Measurements from ENCODE around the gene MIPOL1. TPM values are rescaled to one million over a fixed set of nuclear protein-coding genes. Genes with fewer than 3 reads are reported as not detected.

Gene MIPOL1
- total and polyA plus RNA-seq, 5 donors from 2014 or later = not detected

DNA sequence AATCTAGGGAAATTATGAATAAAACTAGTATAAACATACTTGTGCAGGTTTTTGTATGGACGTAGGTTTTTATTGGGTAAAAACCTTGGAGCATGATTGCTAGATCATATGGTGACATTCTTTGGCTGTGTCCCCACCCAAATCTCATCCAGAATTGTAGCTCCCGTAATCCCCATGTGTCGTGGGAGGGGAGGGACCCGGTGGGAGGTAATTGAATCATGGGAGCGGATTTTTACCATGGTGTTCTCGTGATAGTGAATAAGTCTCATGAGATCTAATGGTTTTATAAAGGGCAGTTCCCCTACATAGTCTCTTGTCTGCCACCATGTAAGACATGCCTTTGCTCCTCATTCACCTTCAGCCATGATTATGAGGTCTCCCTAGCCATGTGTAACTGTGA, 276.5 kb downstream of the MIPOL1 start:
- Mint-ChIP-seq H3K4me3 (no peak overlapping the region), H3K9me3 (peaks cover 0 to 49% (median 13%) of the 10 kb centered on the region in 7 donors), H3K36me3 (no peaks in the 10 kb centered on the region), H3K27me3 (no peaks in the 10 kb centered on the region), H3K4me1 (no peaks in the 10 kb centered on the region), H3K27ac (no peak overlapping the region)
- Histone ChIP-seq H3K4me3 (ENCODE audit: low read depth, low read length) (no peak overlapping the region), H3K9me3 (ENCODE audit: control insufficient read depth in 2 of 2, low read length in 2 of 2) (no peaks in the 10 kb centered on the region), H3K27ac (ENCODE audit: insufficient read depth, low read length, poor library complexity, severe bottlenecking) (no peak overlapping the region), H3K27me3 (ENCODE audit: control insufficient read depth, insufficient read depth, low read length) (no peaks in the 10 kb centered on the region), H3K4me1 (ENCODE audit: control insufficient read depth, insufficient read depth, low read length, poor library complexity, severe bottlenecking) (no peaks in the 10 kb centered on the region), H3K36me3 (ENCODE audit: control insufficient read depth, insufficient read depth, low read length) (no peaks in the 10 kb centered on the region)
- ATAC-seq (ENCODE audit: low read depth in 2 of 2) = no peak
- DNase-seq = no peak

- Mint-ChIP-seq H3K4me3 (no peak overlapping the region), H3K27me3 (no peaks in the 10 kb centered on the region), H3K9me3 (peaks cover 1 to 39% (median 14%) of the 10 kb centered on the region in 7 donors), H3K36me3 (no peaks in the 10 kb centered on the region), H3K27ac (no peak overlapping the region), H3K4me1 (peaks cover 0 to 4% (median 0%) of the 10 kb centered on the region in 4 donors)
- Histone ChIP-seq H3K27me3 (ENCODE audit: control insufficient read depth, insufficient read depth, low read length) (no peaks in the 10 kb centered on the region), H3K4me1 (ENCODE audit: control insufficient read depth, insufficient read depth, low read length, poor library complexity, severe bottlenecking) (no peaks in the 10 kb centered on the region), H3K9me3 (ENCODE audit: control insufficient read depth in 2 of 2, low read length in 2 of 2) (no peaks in the 10 kb centered on the region), H3K4me3 (ENCODE audit: low read depth, low read length) (no peak overlapping the region), H3K36me3 (ENCODE audit: control insufficient read depth, insufficient read depth, low read length) (no peaks in the 10 kb centered on the region), H3K27ac (ENCODE audit: insufficient read depth, low read length, poor library complexity, severe bottlenecking) (no peak overlapping the region)
- ATAC-seq (ENCODE audit: low read depth in 2 of 2) = no peak
- no peak for DNase-seq
Measured at GRCh38 chr14:37480446-37481290, 282.9 kb downstream of the MIPOL1 start.

DNA sequence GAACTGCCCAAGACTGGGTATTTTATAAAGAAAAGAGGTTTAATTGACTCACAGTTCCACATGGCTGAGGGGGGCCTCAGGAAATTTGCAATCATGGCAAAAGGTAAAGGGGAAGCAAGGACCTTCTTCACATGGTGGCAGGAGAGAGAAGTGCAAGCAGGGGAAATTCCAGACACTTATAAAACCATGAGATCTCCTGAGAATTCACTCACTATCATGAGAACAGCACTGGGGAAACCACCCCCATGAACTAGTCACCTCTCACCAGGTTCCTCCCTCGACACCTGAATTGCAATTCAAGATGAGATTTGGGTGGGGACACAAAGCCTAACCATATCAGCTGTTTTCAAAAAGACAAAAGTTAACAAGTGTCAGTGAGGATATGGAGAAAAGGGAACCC, 284.7 kb downstream of the MIPOL1 start:
- Histone ChIP-seq H3K27me3 (ENCODE audit: control insufficient read depth, insufficient read depth, low read length) (no peaks in the 10 kb centered on the region), H3K36me3 (ENCODE audit: control insufficient read depth, insufficient read depth, low read length) (no peaks in the 10 kb centered on the region), H3K27ac (ENCODE audit: insufficient read depth, low read length, poor library complexity, severe bottlenecking) (no peak overlapping the region), H3K4me1 (ENCODE audit: control insufficient read depth, insufficient read depth, low read length, poor library complexity, severe bottlenecking) (no peaks in the 10 kb centered on the region), H3K4me3 (ENCODE audit: low read depth, low read length) (no peak overlapping the region), H3K9me3 (ENCODE audit: control insufficient read depth in 2 of 2, low read length in 2 of 2) (no peaks in the 10 kb centered on the region)
- Mint-ChIP-seq H3K9me3 (peaks cover 1 to 51% (median 14%) of the 10 kb centered on the region in 7 donors), H3K27me3 (no peaks in the 10 kb centered on the region), H3K4me3 (no peak overlapping the region), H3K27ac (no peak overlapping the region), H3K36me3 (no peaks in the 10 kb centered on the region), H3K4me1 (peaks cover 0 to 4% (median 0%) of the 10 kb centered on the region in 4 donors)
- ATAC-seq (ENCODE audit: low read depth in 2 of 2) (no peak), DNase-seq (no peak)

GRCh38 chr14:37483672-37484071, 285.9 kb downstream of the MIPOL1 start:
- H3K4me1 Mint-ChIP-seq = peaks cover 0 to 4% (median 0%) of the 10 kb centered on the region in 4 donors
- no peak for ATAC-seq (ENCODE audit: low read depth in 2 of 2)
- H3K9me3 ChIP-seq (ENCODE audit: control insufficient read depth in 2 of 2, low read length in 2 of 2) = no peaks in the 10 kb centered on the region
- H3K4me1 ChIP-seq (ENCODE audit: control insufficient read depth, insufficient read depth, low read length, poor library complexity, severe bottlenecking) = no peaks in the 10 kb centered on the region
- H3K36me3 Mint-ChIP-seq = no peaks in the 10 kb centered on the region
- no peaks in the 10 kb centered on the region for H3K27me3 ChIP-seq (ENCODE audit: control insufficient read depth, insufficient read depth, low read length)
- DNase-seq = no peak
- H3K4me3 Mint-ChIP-seq = no peak overlapping the region
- no peak overlapping the region for H3K27ac Mint-ChIP-seq
- no peak overlapping the region for H3K4me3 ChIP-seq (ENCODE audit: low read depth, low read length)
- H3K36me3 ChIP-seq (ENCODE audit: control insufficient read depth, insufficient read depth, low read length) = no peaks in the 10 kb centered on the region
- H3K27ac ChIP-seq (ENCODE audit: insufficient read depth, low read length, poor library complexity, severe bottlenecking) = no peak overlapping the region
- H3K9me3 Mint-ChIP-seq = peaks cover 1 to 43% (median 20%) of the 10 kb centered on the region in 7 donors
- no peaks in the 10 kb centered on the region for H3K27me3 Mint-ChIP-seq

DNA sequence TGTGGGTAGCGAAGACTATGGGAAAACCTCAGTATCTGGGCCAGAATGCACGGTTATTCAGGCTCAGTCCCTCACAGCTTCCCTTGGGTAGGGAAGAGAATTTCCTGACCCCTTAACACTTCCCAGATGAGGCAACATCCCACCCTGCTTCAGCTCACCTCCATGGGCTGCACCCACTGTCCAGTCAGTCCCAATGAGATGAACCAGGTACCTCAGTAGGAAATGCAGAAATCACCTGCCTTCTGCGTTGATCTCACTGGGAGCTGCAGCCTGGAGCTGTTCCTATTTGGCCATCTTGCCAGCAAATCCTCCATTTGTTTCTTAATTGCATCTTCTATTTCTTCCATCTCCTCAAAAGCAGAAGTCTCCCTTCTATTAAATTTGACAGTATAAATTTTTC, 292.9 kb downstream of the MIPOL1 start:
- Histone ChIP-seq H3K27ac (ENCODE audit: insufficient read depth, low read length, poor library complexity, severe bottlenecking) (no peak overlapping the region), H3K4me1 (ENCODE audit: control insufficient read depth, insufficient read depth, low read length, poor library complexity, severe bottlenecking) (no peaks in the 10 kb centered on the region), H3K36me3 (ENCODE audit: control insufficient read depth, insufficient read depth, low read length) (no peaks in the 10 kb centered on the region), H3K4me3 (ENCODE audit: low read depth, low read length) (no peak overlapping the region), H3K9me3 (ENCODE audit: control insufficient read depth in 2 of 2, low read length in 2 of 2) (no peaks in the 10 kb centered on the region), H3K27me3 (ENCODE audit: control insufficient read depth, insufficient read depth, low read length) (no peaks in the 10 kb centered on the region)
- H3K4me1 Mint-ChIP-seq = no peaks in the 10 kb centered on the region
- no peaks in the 10 kb centered on the region for H3K36me3 Mint-ChIP-seq
- peak overlapping the region in 1 of 3 donors; percentile 34 for H3K27ac Mint-ChIP-seq
- H3K27me3 Mint-ChIP-seq = no peaks in the 10 kb centered on the region
- peaks cover 1 to 23% (median 9%) of the 10 kb centered on the region in 7 donors for H3K9me3 Mint-ChIP-seq
- H3K4me3 Mint-ChIP-seq = no peak overlapping the region
- ATAC-seq (ENCODE audit: low read depth in 2 of 2) = no peak
- DNase-seq = no peak

GRCh38 chr14:37491076-37491475, 293.3 kb downstream of the MIPOL1 start:
- Mint-ChIP-seq H3K36me3 (no peaks in the 10 kb centered on the region), H3K27me3 (no peaks in the 10 kb centered on the region)
- no peaks in the 10 kb centered on the region for H3K27me3 ChIP-seq (ENCODE audit: control insufficient read depth, insufficient read depth, low read length)

GRCh38 chr14:37493606-37494005, 295.9 kb downstream of the MIPOL1 start:
- Histone ChIP-seq H3K9me3 (ENCODE audit: control insufficient read depth in 2 of 2, low read length in 2 of 2) (no peaks in the 10 kb centered on the region), H3K27ac (ENCODE audit: insufficient read depth, low read length, poor library complexity, severe bottlenecking) (no peak overlapping the region), H3K4me1 (ENCODE audit: control insufficient read depth, insufficient read depth, low read length, poor library complexity, severe bottlenecking) (no peaks in the 10 kb centered on the region), H3K27me3 (ENCODE audit: control insufficient read depth, insufficient read depth, low read length) (no peaks in the 10 kb centered on the region), H3K4me3 (ENCODE audit: low read depth, low read length) (no peak overlapping the region), H3K36me3 (ENCODE audit: control insufficient read depth, insufficient read depth, low read length) (no peaks in the 10 kb centered on the region)
- Mint-ChIP-seq H3K9me3 (peaks cover 2 to 7% (median 3%) of the 10 kb centered on the region in 7 donors), H3K27ac (no peak overlapping the region), H3K27me3 (no peaks in the 10 kb centered on the region), H3K4me3 (no peak overlapping the region), H3K4me1 (no peaks in the 10 kb centered on the region), H3K36me3 (no peaks in the 10 kb centered on the region)
- DNase-seq = no peak
- ATAC-seq (ENCODE audit: low read depth in 2 of 2) = no peak

More at GRCh38 chr14:37491076-37491475, 293.3 kb downstream of the MIPOL1 start:
- Histone ChIP-seq H3K4me1 (ENCODE audit: control insufficient read depth, insufficient read depth, low read length, poor library complexity, severe bottlenecking) (no peaks in the 10 kb centered on the region), H3K9me3 (ENCODE audit: control insufficient read depth in 2 of 2, low read length in 2 of 2) (no peaks in the 10 kb centered on the region), H3K4me3 (ENCODE audit: low read depth, low read length) (no peak overlapping the region), H3K36me3 (ENCODE audit: control insufficient read depth, insufficient read depth, low read length) (no peaks in the 10 kb centered on the region), H3K27ac (ENCODE audit: insufficient read depth, low read length, poor library complexity, severe bottlenecking) (no peak overlapping the region)
- H3K4me1 Mint-ChIP-seq = no peaks in the 10 kb centered on the region
- ATAC-seq (ENCODE audit: low read depth in 2 of 2) (no peak), DNase-seq (no peak)
- H3K4me3 Mint-ChIP-seq = no peak overlapping the region
- H3K27ac Mint-ChIP-seq = no peak overlapping the region
- H3K9me3 Mint-ChIP-seq = peaks cover 1 to 20% (median 6%) of the 10 kb centered on the region in 7 donors

DNA sequence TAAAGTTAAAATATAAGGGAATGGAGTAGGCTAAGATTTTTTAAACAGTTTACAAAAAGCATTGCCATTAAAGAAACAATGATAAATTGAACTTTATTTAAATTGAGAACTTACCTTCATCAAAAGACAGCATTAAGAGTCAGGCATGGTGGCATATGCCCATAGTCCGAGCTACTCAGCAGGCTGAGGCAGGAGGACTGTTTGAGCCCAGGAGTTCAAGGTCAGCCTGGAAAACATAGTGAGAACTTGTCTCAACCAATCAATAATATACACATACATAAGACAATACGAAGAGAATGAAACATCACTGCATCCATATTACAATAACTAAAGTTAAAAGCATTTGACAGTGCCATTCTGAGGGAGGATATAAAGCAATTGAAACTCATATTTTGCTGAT, 299.7 kb downstream of the MIPOL1 start:
- Histone ChIP-seq H3K4me3 (ENCODE audit: low read depth, low read length) (no peak overlapping the region), H3K27me3 (ENCODE audit: control insufficient read depth, insufficient read depth, low read length) (no peaks in the 10 kb centered on the region), H3K9me3 (ENCODE audit: control insufficient read depth in 2 of 2, low read length in 2 of 2) (no peaks in the 10 kb centered on the region), H3K27ac (ENCODE audit: insufficient read depth, low read length, poor library complexity, severe bottlenecking) (no peak overlapping the region), H3K36me3 (ENCODE audit: control insufficient read depth, insufficient read depth, low read length) (no peaks in the 10 kb centered on the region), H3K4me1 (ENCODE audit: control insufficient read depth, insufficient read depth, low read length, poor library complexity, severe bottlenecking) (no peaks in the 10 kb centered on the region)
- H3K36me3 Mint-ChIP-seq = no peaks in the 10 kb centered on the region
- peaks cover 0 to 7% (median 5%) of the 10 kb centered on the region in 7 donors for H3K9me3 Mint-ChIP-seq
- H3K27me3 Mint-ChIP-seq = no peaks in the 10 kb centered on the region
- no peaks in the 10 kb centered on the region for H3K4me1 Mint-ChIP-seq
- DNase-seq = no peak
- peak overlapping the region in 1 of 3 donors; percentile 77 for H3K27ac Mint-ChIP-seq
- no peak for ATAC-seq (ENCODE audit: low read depth in 2 of 2)
- H3K4me3 Mint-ChIP-seq = peak overlapping the region in 1 of 4 donors; percentile 21
